ENCODE measurements around the gene NR3C2.

GRCh38 chr4:148239494-148239985 is 202.7 kb downstream of the NR3C2 start:
- TF ChIP-seq CTCF (IDR thresholded peaks at IDR 0.05; ENCODE audit: borderline replicate concordance, extremely low read depth, low read length, poor library complexity, severe bottlenecking) (no peak), EZH2 (IDR thresholded peaks at IDR 0.05; ENCODE audit: borderline replicate concordance, low read depth, low read length, severe bottlenecking) (no peak)
